WI38 (cell line): ENCODE data around the gene CAPSL.

Source experiments
- H3K4me3 ChIP-seq: 2 replicates; pipeline ENCODE4 v1.5.1; 2011; ENCODE audit warnings: low read depth, mild to moderate bottlenecking, control low read depth, low read length
- CTCF ChIP-seq: IDR thresholded peaks from 2 replicates; pipeline ENCODE4 v1.5.1; 2012; ENCODE audit warnings: low read depth, mild to moderate bottlenecking, control low read depth, low read length

Gene CAPSL

GRCh38 chr5:35884191-35884769 is 54.1 kb downstream of the CAPSL start:
- TF ChIP-seq CTCF = no peak
- H3K4me3 ChIP-seq = no peak overlapping the region

- no peak overlapping the region for H3K4me3 ChIP-seq
- no peak for TF ChIP-seq CTCF
Observed at GRCh38 chr5:35881758-35882157, 56.7 kb downstream of the CAPSL start.

- no peak overlapping the region for H3K4me3 ChIP-seq
- no peak for TF ChIP-seq CTCF
Observed at GRCh38 chr5:35880156-35880555, 58.3 kb downstream of the CAPSL start.

- H3K4me3 ChIP-seq = no peak overlapping the region
- TF ChIP-seq CTCF = no peak
Observed at GRCh38 chr5:35879649-35880048, 58.8 kb downstream of the CAPSL start.

GRCh38 chr5:35879096-35879495 is 59.3 kb downstream of the CAPSL start:
- H3K4me3 ChIP-seq = no peak overlapping the region
- TF ChIP-seq CTCF = no peak

GRCh38 chr5:35878079-35878478 is 60.3 kb downstream of the CAPSL start:
- no peak overlapping the region for H3K4me3 ChIP-seq
- no peak for TF ChIP-seq CTCF

- no peak overlapping the region for H3K4me3 ChIP-seq
Observed at GRCh38 chr5:35877655-35878054, 60.8 kb downstream of the CAPSL start.

More at GRCh38 chr5:35877655-35878054, 60.8 kb downstream of the CAPSL start:
- TF ChIP-seq CTCF = no peak
